Fibroblast of lung (primary cell): ENCODE measurements around the gene TRIM46. TPM values are rescaled to one million over a fixed set of nuclear protein-coding genes. Genes with fewer than 3 reads are reported as not detected.
"Not testable (repeated sequence)": the region's sequence is repeated elsewhere in the genome, so short reads cannot be mapped to it uniquely, and the experiment has no call there.

Experiments used
- DNase-seq, 2 donors: peaks; one replicate each; pipeline versions ENCODE4 v3.0.0 to v3.0.0-alpha.2; 2010; ENCODE audit warnings: low read depth in 2 of 2
- H2AFZ ChIP-seq: 2 replicates; pipeline ENCODE4 v1.5.1; 2012; ENCODE audit warnings: low read length, control low read depth, inconsistent platforms
- H3K27ac ChIP-seq: 2 replicates; pipeline ENCODE4 v1.5.1; 2011; ENCODE audit warnings: low read length, control low read depth; ENCODE audit not compliant: insufficient read depth
- H3K27me3 ChIP-seq: 2 replicates; pipeline ENCODE4 v1.5.1; 2011; ENCODE audit warnings: mild to moderate bottlenecking, low read length; ENCODE audit not compliant: control insufficient read depth, insufficient read depth
- H3K36me3 ChIP-seq: 2 replicates; pipeline ENCODE4 v1.5.1; 2011; ENCODE audit warnings: low read length; ENCODE audit not compliant: control insufficient read depth, insufficient read depth
- H3K4me1 ChIP-seq: 2 replicates; pipeline ENCODE4 v1.5.1; 2011; ENCODE audit warnings: low read length; ENCODE audit not compliant: control insufficient read depth, insufficient read depth; ENCODE audit errors: extremely low read depth
- H3K4me2 ChIP-seq: 2 replicates; pipeline ENCODE4 v1.5.1; 2011; ENCODE audit warnings: low read length, control low read depth; ENCODE audit not compliant: insufficient read depth; ENCODE audit errors: extremely low read depth
- H3K4me3 ChIP-seq, 4 experiments: fragments of 200-600 bp in 1 of 4; sonication (generic) in 1 of 4; replicated peaks in 1 of 4; 2 replicates each; pipeline ENCODE4 v1.5.1; 2011 to 2016; ENCODE audit warnings: low read length in 4 of 4, low read depth in 3 of 4, mild to moderate bottlenecking in 3 of 4, control low read depth in 2 of 4, inconsistent platforms in 1 of 4, mixed read lengths in 1 of 4; ENCODE audit not compliant: insufficient read depth in 1 of 4; ENCODE audit errors: control extremely low read depth in 1 of 4
- H3K79me2 ChIP-seq: 2 replicates; pipeline ENCODE4 v1.5.1; 2012; ENCODE audit warnings: mild to moderate bottlenecking, low read length, inconsistent platforms; ENCODE audit not compliant: control insufficient read depth, insufficient read depth
- H3K9ac ChIP-seq: 2 replicates; pipeline ENCODE4 v1.5.1; 2011; ENCODE audit warnings: mild to moderate bottlenecking, low read length, control low read depth; ENCODE audit not compliant: insufficient read depth
- H3K9me3 ChIP-seq: 2 replicates; pipeline ENCODE4 v1.5.1; 2012; ENCODE audit warnings: low read depth, low read length; ENCODE audit not compliant: control insufficient read depth, insufficient read depth
- H4K20me1 ChIP-seq: 2 replicates; pipeline ENCODE4 v1.5.1; 2011; ENCODE audit warnings: low read length; ENCODE audit not compliant: control insufficient read depth, insufficient read depth; ENCODE audit errors: extremely low read depth
- CTCF ChIP-seq, 2 donors: IDR thresholded peaks in 1 of 2; conservative IDR thresholded peaks in 1 of 2; 1 replicate in 1 of 2; 2 replicates in 1 of 2; pipeline ENCODE4 v1.5.1; 2011 to 2012; ENCODE audit warnings: low read length in 2 of 2, control low read depth in 1 of 2, inconsistent platforms in 1 of 2, low read depth in 1 of 2, mild to moderate bottlenecking in 1 of 2
- EZH2 ChIP-seq: IDR thresholded peaks from 2 replicates; pipeline ENCODE4 v1.5.1; 2012; ENCODE audit warnings: low read length, control low read depth, mild to moderate bottlenecking; ENCODE audit errors: missing control alignments
- polyA plus RNA-seq, 2 donors: library from polyadenylated mRNA; depleted of rRNA in 1 of 2; stranded (reverse) in 1 of 2; unstranded in 1 of 2; fragments of >200 nt; gene quantifications; 2 replicates each; pipeline ENCODE4 v1.2.1, GENCODE V29; 2011 to 2012; ENCODE audit warnings: missing spikeins in 1 of 2
- total RNA-seq: library from RNA; depleted of rRNA; stranded (reverse); fragments of >200 nt; gene quantifications from 2 replicates; pipeline ENCODE4 v1.2.1, GENCODE V29; 2014

The TRIM46 gene
- total and polyA plus RNA-seq, 2 donors (not counting 1 experiment from before 2014, with no cell fraction given), result 1.9 to 4.0 TPM

GRCh38 chr1:155140630-155140953 is 33.1 kb upstream of the TRIM46 start:
- Histone ChIP-seq H3K79me2 (peaks cover 22% of the 10 kb centered on the region), H3K9ac (no peak overlapping the region), H3K4me1 (peaks cover 11% of the 10 kb centered on the region), H2AFZ (peak overlapping the region; percentile 95), H3K27me3 (peaks cover 6% of the 10 kb centered on the region), H3K9me3 (no peaks in the 10 kb centered on the region), H3K36me3 (no peaks in the 10 kb centered on the region), H3K4me3 (peak overlapping the region; percentile 79 to 98 (median 90)), H3K27ac (no peak overlapping the region), H3K4me2 (peak overlapping the region; percentile 78), H4K20me1 (no peaks in the 10 kb centered on the region)
- TF ChIP-seq CTCF (conservative IDR thresholded peaks at IDR 0.05 in 1 of 2, IDR thresholded peaks at IDR 0.05 in 1 of 2; ENCODE audit: low read depth in 1 of 2, low read length in 2 of 2) (no peak), EZH2 (no peak)
- no peak for DNase-seq

- TF ChIP-seq CTCF (conservative IDR thresholded peaks at IDR 0.05 in 1 of 2, IDR thresholded peaks at IDR 0.05 in 1 of 2; ENCODE audit: low read depth in 1 of 2, low read length in 2 of 2), result no peak
- TF ChIP-seq EZH2, result no peak
- Histone ChIP-seq H2AFZ (no peak overlapping the region), H3K4me3 (no peak overlapping the region), H4K20me1 (no peaks in the 10 kb centered on the region), H3K4me2 (no peak overlapping the region), H3K9ac (no peak overlapping the region), H3K79me2 (peaks cover 20% of the 10 kb centered on the region), H3K36me3 (no peaks in the 10 kb centered on the region), H3K27me3 (peaks cover 6% of the 10 kb centered on the region), H3K27ac (no peak overlapping the region), H3K4me1 (peaks cover 10% of the 10 kb centered on the region), H3K9me3 (no peaks in the 10 kb centered on the region)
- DNase-seq, result no peak
Measured at GRCh38 chr1:155141749-155142148, 31.9 kb upstream of the TRIM46 start.

GRCh38 chr1:155145491-155145890 is 28.2 kb upstream of the TRIM46 start:
- Histone ChIP-seq H3K9ac (no peak overlapping the region), H2AFZ (no peak overlapping the region), H3K36me3 (no peaks in the 10 kb centered on the region), H4K20me1 (no peaks in the 10 kb centered on the region), H3K4me2 (no peak overlapping the region), H3K9me3 (no peaks in the 10 kb centered on the region), H3K4me3 (no peak overlapping the region), H3K27ac (no peak overlapping the region), H3K4me1 (no peaks in the 10 kb centered on the region), H3K27me3 (peaks cover 6% of the 10 kb centered on the region), H3K79me2 (no peaks in the 10 kb centered on the region)
- TF ChIP-seq EZH2, result no peak
- TF ChIP-seq CTCF (conservative IDR thresholded peaks at IDR 0.05 in 1 of 2, IDR thresholded peaks at IDR 0.05 in 1 of 2; ENCODE audit: low read depth in 1 of 2, low read length in 2 of 2), result peak in 1 of 2 donors; percentile 4
- DNase-seq, result no peak

GRCh38 chr1:155155996-155156643 is 17.5 kb upstream of the TRIM46 start:
- H3K4me3 ChIP-seq, H3K79me2 ChIP-seq, H3K27me3 ChIP-seq, H3K9ac ChIP-seq, H3K4me1 ChIP-seq, H3K27ac ChIP-seq, H4K20me1 ChIP-seq, H3K4me2 ChIP-seq, H3K36me3 ChIP-seq, DNase-seq, H3K9me3 ChIP-seq, H2AFZ ChIP-seq: not testable (repeated sequence)
